Effector memory CD4-positive, alpha-beta T cell (primary cell): ENCODE data around the gene FLT4.

Source experiments
- DNase-seq, 3 donors: peaks; one replicate each; pipeline ENCODE4 v3.0.0-alpha.2; 2020
- H3K27ac ChIP-seq: 2 replicates; pipeline ENCODE4 v1.7.0; 2013; ENCODE audit warnings: mild to moderate bottlenecking, low read length, moderate library complexity; ENCODE audit not compliant: insufficient read depth, poor library complexity, severe bottlenecking
- H3K27me3 ChIP-seq: replicated peaks from 2 replicates; pipeline ENCODE4 v1.7.0; 2013; ENCODE audit warnings: mild to moderate bottlenecking, low read length; ENCODE audit not compliant: insufficient read depth, control insufficient read depth, poor library complexity, severe bottlenecking
- H3K36me3 ChIP-seq: 2 replicates; pipeline ENCODE4 v1.7.0; 2013; ENCODE audit warnings: mild to moderate bottlenecking, low read length, moderate library complexity; ENCODE audit not compliant: control insufficient read depth, insufficient read depth
- H3K4me1 ChIP-seq: 2 replicates; pipeline ENCODE4 v1.7.0; 2013; ENCODE audit warnings: low read length, mild to moderate bottlenecking; ENCODE audit not compliant: control insufficient read depth, insufficient read depth, poor library complexity, severe bottlenecking
- H3K4me3 ChIP-seq: 2 replicates; pipeline ENCODE4 v1.7.0; 2013; ENCODE audit warnings: low read length, low read depth, mild to moderate bottlenecking; ENCODE audit not compliant: insufficient read depth, poor library complexity, severe bottlenecking
- H3K9me3 ChIP-seq: 2 replicates; pipeline ENCODE4 v1.7.0; 2013; ENCODE audit warnings: mild to moderate bottlenecking, low read length, moderate library complexity; ENCODE audit not compliant: control insufficient read depth

Gene FLT4

DNA sequence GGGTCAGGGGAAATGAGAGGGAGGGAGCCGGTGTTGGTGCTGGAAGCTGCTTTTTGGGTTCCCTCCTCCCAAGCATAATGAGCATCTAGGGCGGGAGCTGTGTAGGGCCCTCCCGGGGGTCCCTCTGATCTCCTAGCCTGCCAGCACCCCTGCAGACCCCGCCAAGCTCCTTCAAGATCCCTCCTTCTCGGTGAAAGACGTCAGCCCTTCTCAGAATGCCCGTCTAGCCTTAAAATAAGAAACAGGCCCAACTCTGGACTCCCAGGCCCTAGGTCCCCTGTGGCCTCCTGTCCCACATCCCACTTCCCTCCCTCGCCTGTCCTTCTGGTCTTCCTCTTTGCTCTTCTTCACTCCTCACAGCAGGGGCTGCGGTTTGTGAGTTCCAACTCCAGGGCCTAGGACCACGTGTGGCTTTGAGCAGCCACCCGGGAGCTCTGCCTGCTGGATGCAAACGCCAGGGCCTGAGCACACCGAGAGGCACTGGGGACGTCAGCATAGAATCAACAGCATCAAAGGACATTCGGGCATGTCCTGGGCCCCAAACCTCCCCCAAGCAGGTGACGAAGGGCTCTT, 49.3 kb downstream of the FLT4 start:
- no peaks in the 10 kb centered on the region for H3K9me3 ChIP-seq
- DNase-seq, result no peak
- no peak overlapping the region for H3K27ac ChIP-seq
- H3K4me3 ChIP-seq, result no peak overlapping the region
- H3K36me3 ChIP-seq, result no peaks in the 10 kb centered on the region
- H3K4me1 ChIP-seq, result no peaks in the 10 kb centered on the region
- H3K27me3 ChIP-seq, result no peaks in the 10 kb centered on the region

- no peak overlapping the region for H3K4me3 ChIP-seq
- H3K36me3 ChIP-seq, result no peaks in the 10 kb centered on the region
- no peak overlapping the region for H3K27ac ChIP-seq
- DNase-seq, result no peak
- no peaks in the 10 kb centered on the region for H3K9me3 ChIP-seq
- H3K27me3 ChIP-seq, result no peaks in the 10 kb centered on the region
- no peaks in the 10 kb centered on the region for H3K4me1 ChIP-seq
Observed at GRCh38 chr5:180599590-180599914, 49.8 kb downstream of the FLT4 start.

DNA sequence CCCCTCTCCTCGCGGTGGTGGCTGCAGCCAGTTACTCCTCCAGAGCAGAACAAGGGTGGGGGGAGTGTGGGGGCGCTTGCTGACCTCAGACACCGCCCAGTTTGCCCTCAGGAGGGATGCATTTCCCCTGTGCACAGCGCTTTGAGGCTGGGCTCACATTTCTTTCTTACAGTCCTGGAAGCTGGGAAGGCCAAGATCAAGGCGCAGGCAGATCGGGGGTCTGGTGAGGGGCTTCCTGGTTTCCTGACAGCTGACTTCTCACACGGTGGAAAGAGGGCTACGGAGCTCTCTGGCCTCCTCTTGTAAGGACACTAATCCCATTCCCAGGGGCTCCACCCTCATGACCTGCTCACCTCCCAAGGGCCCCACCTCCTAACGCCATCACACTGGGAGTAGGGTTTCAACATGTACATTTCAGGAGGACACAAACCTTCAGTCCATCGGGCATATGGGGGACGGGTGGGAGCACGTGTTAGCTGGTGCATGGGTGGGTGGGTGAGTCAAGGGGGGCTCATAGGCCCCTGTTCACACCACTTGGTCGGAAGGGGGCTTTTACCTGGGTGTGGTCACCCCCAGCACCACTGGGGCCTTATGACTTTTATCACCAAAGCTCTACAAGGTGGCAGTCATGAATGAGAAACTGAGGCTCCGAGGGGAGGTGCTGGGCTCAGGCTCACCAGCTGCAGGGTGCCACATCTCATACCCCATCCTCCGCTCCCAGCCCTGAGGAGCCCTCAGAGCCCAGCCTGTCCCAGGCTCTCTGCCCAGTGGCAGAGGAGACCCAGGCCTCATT, 50.4 kb downstream of the FLT4 start:
- Histone ChIP-seq H3K9me3 (no peaks in the 10 kb centered on the region), H3K4me3 (no peak overlapping the region), H3K4me1 (no peaks in the 10 kb centered on the region), H3K36me3 (no peaks in the 10 kb centered on the region), H3K27ac (no peak overlapping the region), H3K27me3 (no peaks in the 10 kb centered on the region)
- DNase-seq, result no peak

DNA sequence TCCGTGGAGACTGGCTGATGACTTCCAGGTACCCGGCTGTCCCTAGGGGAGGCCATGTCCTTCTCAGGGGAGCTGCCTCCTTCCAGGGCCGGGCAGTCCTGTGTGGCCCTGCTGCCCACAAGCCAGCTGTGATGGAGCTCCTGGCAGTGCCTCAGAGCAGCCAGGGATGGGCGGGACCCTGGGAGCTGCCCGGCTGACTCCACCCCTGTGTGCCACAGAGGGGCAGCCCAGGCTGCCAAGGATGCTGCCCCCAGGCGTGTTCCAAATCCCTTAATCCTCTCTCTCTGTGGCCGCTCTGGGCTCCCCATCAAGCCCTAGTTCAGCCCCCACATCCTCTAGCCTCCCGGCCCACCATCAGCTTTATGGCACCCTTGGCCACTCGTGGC, 51.1 kb downstream of the FLT4 start:
- Histone ChIP-seq H3K27ac (no peak overlapping the region), H3K4me1 (no peaks in the 10 kb centered on the region), H3K9me3 (no peaks in the 10 kb centered on the region), H3K4me3 (no peak overlapping the region), H3K36me3 (no peaks in the 10 kb centered on the region), H3K27me3 (no peaks in the 10 kb centered on the region)
- no peak for DNase-seq

GRCh38 chr5:180596668-180597231, 52.6 kb downstream of the FLT4 start:
- H3K27ac ChIP-seq, result no peak overlapping the region
- H3K27me3 ChIP-seq, result peaks cover 2% of the 10 kb centered on the region
- no peak overlapping the region for H3K4me3 ChIP-seq
- H3K9me3 ChIP-seq, result no peaks in the 10 kb centered on the region
- no peak for DNase-seq
- H3K4me1 ChIP-seq, result no peaks in the 10 kb centered on the region
- no peaks in the 10 kb centered on the region for H3K36me3 ChIP-seq

GRCh38 chr5:180596115-180596667, 53.2 kb downstream of the FLT4 start:
- Histone ChIP-seq H3K4me3 (no peak overlapping the region), H3K27me3 (peaks cover 7% of the 10 kb centered on the region), H3K9me3 (no peaks in the 10 kb centered on the region), H3K4me1 (no peaks in the 10 kb centered on the region), H3K36me3 (no peaks in the 10 kb centered on the region), H3K27ac (no peak overlapping the region)
- no peak for DNase-seq

GRCh38 chr5:180595381-180596114, 53.9 kb downstream of the FLT4 start:
- H3K4me3 ChIP-seq, result no peak overlapping the region
- no peaks in the 10 kb centered on the region for H3K9me3 ChIP-seq
- no peak overlapping the region for H3K27ac ChIP-seq
- H3K4me1 ChIP-seq, result peaks cover 2% of the 10 kb centered on the region
- H3K36me3 ChIP-seq, result no peaks in the 10 kb centered on the region
- H3K27me3 ChIP-seq, result peaks cover 14% of the 10 kb centered on the region
- DNase-seq, result no peak

DNA sequence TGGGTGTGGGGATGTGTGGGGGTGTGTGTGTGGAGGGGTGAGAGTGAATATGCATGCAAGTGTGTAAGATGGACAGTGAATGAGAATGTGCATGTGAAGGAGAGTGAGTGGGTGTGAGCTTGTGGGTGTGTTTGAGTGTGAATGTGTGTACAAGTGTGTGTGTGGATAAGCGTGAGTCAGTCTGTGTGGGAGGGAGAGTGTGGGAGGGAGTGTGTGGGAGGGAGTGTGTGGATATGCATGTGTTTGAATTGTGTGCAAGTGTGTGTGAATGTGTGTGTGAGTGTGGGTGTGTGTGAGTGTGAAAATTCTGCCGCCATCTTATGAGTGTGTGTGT, 54.4 kb downstream of the FLT4 start:
- peaks cover 2% of the 10 kb centered on the region for H3K4me1 ChIP-seq
- peaks cover 19% of the 10 kb centered on the region for H3K27me3 ChIP-seq
- H3K27ac ChIP-seq, result no peak overlapping the region
- H3K36me3 ChIP-seq, result no peaks in the 10 kb centered on the region
- no peak for DNase-seq
- H3K4me3 ChIP-seq, result no peak overlapping the region
- no peaks in the 10 kb centered on the region for H3K9me3 ChIP-seq

GRCh38 chr5:180594311-180595045, 54.9 kb downstream of the FLT4 start:
- Histone ChIP-seq H3K4me3 (no peak overlapping the region), H3K36me3 (no peaks in the 10 kb centered on the region), H3K4me1 (peaks cover 2% of the 10 kb centered on the region), H3K27ac (no peak overlapping the region), H3K27me3 (peaks cover 22% of the 10 kb centered on the region), H3K9me3 (no peaks in the 10 kb centered on the region)
- DNase-seq, result no peak
